Stimulated activated CD4-positive, alpha-beta T cell treated with anti-CD3 and anti-CD28 coated beads, Interleukin-1b, Interleukin-23, amount 100 ng/mL, for 48 hours (primary cell): ENCODE results near the gene TMEM91.
"Not testable (repeated sequence)": the region's sequence is repeated elsewhere in the genome, so short reads cannot be mapped to it uniquely, and the experiment has no call there.

ENCODE experiments used
- DNase-seq: peaks from one replicate; pipeline ENCODE4 v3.0.0-alpha.2; 2020

Gene TMEM91

GRCh38 chr19:41353466-41354342 is 22.6 kb upstream of the TMEM91 start, which contains the start of gene TGFB1:
Gene TGFB1, minus strand, starts transcription at chr19:41353922. Its CDS starts 878 bp downstream, at chr19:41353044.
- peak; percentile 88 for DNase-seq

- DNase-seq: no peak
Measured at GRCh38 chr19:41354343-41354953, 21.9 kb upstream of the TMEM91 start.

DNA sequence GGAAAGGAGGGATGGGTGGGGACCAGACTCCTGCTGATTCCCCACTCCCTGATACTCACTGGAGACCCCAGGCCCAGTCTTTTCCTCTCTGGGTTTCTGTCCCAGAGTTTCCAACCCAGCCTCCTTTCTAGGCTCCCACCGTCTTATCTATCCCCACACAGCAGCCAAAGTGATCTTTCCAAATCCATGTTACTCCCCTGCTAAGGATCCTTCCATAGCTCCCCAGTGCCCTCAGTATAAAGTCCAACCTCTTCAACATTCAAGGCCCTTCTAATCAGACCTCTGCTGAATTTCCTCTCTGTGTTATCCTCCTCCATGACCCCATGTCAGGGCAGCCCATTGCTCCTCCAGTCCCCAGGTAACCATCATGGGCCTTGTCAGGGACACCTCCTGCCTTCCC is 21.3 kb upstream of the TMEM91 start:
- DNase-seq: no peak

GRCh38 chr19:41355802-41356201 is 20.5 kb upstream of the TMEM91 start:
- no peak for DNase-seq

DNA sequence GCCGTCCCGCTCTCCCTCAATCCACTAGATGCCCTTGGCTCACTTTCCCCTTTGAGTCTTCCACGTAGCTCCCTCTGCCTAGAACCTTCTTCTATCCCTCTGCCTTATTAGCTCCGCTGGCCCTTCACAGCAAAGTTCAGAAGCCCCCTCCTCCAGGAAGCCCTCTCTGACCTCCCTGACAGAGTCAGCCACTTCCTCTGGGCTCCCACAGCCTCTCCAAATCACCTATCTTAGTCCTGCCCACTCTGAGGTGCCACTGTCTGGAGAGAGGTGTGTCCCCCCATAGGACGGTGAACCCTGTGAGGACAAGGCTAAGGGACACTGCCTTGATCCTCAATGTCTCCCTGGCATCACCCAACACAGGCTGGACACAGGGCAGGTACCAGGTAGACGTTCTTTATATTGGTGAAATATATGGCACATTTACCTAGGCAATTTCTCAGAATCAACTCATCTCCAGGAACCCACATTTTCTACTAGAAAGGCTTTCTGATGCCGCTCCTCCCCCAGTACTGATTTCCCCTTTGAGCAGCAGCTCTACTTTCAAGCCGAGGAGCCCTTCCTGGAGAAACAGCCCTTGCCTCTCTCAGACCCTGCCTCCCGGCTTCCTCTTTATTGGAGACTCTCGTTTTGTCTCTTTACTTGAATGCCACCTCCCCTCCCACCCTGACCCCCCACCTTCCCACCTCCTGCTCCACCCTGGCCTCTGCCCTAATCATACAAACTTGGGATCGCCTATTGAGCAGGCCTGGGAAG is 19.2 kb upstream of the TMEM91 start:
- peak; percentile 13 for DNase-seq

DNA sequence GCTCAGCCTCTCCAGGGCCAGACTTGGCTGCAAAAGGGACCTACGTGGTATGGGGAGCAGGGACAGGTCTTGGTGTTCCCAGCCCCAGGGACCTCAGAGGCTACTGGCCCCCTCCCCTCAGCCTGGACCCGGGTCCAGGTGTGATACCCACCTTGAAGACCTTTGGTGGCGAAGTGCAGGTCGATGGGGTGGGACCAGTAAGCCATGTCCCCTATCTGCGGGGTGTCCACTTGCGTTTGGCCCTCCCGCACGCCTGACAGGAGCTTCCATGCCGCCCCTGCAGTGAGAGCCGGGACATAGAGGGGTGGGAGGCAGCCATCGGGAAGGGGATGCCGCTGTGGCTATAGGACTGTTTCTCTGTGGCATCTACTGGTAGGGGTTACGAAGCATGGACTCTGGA is 18.6 kb upstream of the TMEM91 start:
- DNase-seq: no peak

DNA sequence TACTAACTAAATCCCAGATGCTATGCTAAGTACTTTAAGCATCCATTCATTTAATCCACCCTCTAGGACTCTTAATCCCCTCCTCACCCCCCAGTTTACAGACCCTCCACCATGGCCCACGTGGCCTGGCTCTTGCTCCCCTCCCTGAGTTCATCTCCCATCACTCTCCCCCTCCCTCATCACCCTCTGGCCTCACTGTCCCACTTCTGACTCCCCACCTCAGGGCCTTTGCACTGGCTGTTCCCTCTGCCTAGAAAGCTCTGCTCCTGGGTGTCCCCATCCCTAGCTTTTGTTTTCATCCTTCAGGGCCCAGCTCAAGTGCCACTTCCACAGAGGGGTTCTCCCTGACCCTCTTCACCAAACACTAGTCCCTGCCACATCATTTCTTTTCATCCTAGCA is 16.6 kb upstream of the TMEM91 start:
- no peak for DNase-seq

DNA sequence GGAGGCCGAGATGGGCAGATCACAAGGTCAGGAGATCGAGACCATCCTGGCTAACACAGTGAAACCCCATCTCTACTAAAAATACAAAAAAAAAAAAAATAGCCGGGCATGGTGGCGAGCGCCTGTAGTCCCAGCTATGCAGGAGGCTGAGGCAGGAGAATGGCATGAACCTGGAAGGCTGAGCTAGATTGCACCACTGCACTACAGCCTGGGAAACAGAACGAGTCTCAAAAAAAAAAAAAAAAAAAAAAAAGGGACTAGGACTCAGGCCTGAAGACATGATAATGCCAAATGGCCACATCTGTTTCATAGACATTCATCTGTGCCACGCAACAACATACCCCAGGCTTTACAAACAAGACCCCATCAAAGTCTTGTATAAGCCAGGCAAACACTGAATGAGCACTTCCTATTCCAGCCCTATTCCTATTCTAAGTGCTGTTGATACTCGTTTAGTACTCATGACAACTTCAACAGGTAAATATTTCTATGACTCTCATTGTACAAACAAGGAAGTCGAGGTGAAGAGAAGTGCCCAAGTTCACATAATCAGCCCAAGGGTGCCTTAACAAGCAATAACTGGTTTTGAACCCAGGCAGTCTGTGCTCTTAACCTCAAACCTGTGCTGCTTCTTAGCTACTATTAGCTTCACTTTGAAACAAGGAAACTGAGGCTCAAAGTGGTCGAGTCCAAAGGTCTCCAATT is 14.0 kb upstream of the TMEM91 start:
- no peak for DNase-seq

DNA sequence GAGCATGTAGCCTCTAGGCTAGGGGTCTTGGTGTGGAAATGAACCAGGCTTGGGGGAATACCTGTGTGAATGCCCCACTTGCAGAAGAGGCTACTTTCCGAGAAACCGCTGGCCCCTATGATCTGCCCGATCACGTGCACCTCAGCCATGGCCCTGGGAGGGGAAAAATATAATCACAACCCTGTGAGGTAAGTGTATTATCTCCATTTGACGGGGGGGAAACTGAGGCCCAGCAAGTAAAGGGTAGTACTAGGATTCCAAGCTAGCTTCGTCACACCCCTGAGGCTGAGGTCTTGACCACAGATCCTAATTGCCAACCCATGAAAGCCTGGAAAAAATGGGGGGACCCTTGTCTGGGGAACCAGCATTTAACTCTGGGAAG is 13.0 kb upstream of the TMEM91 start:
- DNase-seq: no peak

GRCh38 chr19:41363753-41364523 is 12.4 kb upstream of the TMEM91 start, which contains the start of gene B9D2:
Gene B9D2, minus strand, starts transcription at chr19:41364149. Its CDS starts 630 bp downstream, at chr19:41363519.
- DNase-seq: peak; percentile 98

DNA sequence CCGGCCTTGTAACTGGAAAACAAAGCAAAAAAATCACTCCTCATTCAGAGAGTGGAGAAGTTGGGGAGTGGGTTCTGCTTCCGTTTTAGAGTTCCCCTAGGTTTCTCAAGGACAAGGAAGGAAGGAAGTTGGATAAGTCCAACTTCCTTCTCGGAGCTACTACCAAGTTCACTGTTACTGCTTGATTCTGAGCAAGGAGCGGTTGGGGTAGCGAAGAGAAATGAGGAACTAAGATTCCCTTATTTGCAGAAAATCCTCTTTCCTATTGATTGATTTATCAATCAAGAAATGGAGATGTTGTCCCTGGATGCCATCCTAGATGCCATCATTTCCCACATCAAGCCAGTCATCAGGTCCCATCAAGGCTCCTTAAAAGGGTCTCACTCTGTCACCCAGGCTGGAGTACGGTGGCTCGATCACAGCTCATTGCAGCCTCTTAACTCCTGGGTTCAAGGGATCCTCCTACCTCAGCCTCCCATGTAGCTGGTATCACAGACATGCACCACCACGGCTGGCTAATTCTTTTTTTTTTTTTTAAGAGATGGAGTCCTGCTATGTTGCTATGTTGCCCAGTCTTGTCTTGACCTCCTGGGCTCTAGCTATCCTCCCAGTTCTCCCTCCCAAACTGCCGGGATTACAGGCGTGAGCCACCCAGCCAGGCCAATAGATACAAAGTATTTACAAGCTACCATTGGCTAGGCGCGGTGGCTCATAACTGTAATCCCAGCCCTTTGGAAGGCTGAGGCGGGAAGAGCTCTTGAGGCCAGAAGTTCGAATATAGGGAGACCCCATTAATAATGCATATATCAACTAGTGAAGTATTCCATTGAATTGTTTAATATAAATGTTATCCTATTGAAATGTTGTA is 11.6 kb upstream of the TMEM91 start:
- DNase-seq: no peak

GRCh38 chr19:41366089-41366488 is 10.2 kb upstream of the TMEM91 start:
- DNase-seq: peak; percentile 17

DNA sequence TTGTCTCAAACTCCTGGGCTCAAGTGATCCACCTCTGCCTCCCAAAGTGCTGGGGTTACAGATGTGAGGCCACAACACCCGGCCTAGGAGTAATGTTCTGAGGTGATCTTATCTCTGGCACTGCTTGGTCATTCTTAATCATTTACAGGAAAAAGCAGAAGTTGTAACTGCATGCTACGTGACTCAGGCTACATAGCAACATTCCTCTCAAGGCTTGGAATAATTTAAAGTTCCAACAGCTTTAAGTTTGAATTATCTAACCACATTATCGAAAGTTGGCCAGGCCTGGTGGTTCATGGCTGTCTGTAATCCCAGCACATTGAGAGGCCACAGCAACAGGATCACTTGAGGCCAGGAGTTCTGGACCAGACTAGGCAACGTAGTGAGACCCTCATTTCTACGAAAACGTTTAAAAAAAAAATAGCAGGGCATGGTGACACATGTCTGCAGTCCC is 8.5 kb upstream of the TMEM91 start:
- no peak for DNase-seq

DNA sequence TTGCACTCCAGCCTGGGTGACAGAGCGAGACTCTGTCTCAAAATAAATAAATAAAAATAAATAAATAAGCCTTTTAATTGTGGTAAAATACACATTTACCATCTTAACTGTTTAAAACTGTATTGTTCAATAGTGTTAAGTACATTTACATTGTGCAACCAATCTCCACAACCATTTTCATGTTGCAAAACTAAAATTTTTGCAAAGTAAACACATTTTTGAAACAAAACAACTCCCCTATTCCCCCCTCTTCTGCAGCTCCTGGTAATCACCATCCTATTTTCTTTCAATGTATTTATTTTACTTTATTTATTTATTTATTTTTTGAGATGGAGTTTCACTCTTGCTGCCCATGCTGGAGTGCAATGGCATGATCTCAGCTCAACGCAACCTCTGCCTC is 6.6 kb upstream of the TMEM91 start:
- DNase-seq: no peak

DNA sequence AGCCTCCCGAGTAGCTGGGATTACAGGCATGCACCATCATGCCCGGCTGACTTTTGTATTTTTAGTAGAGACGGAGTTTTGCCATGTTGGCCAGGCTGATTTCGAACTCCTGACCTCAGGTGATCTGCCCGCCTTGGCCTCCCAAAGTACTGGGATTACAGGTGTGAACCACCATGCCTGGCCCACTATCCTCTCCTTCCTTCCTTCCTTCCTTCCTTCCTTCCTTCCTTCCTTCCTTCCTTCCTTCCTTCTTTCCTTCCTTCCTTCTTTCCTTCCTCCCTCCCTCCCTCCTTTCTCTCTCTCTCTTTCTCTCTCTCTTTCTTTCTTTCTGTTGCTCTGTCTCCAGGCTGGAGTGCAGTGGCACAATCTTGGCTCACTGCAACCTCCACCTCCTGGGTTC is 5.2 kb upstream of the TMEM91 start:
- DNase-seq: not testable (repeated sequence)

GRCh38 chr19:41371541-41371940 is 4.8 kb upstream of the TMEM91 start:
- no peak for DNase-seq

DNA sequence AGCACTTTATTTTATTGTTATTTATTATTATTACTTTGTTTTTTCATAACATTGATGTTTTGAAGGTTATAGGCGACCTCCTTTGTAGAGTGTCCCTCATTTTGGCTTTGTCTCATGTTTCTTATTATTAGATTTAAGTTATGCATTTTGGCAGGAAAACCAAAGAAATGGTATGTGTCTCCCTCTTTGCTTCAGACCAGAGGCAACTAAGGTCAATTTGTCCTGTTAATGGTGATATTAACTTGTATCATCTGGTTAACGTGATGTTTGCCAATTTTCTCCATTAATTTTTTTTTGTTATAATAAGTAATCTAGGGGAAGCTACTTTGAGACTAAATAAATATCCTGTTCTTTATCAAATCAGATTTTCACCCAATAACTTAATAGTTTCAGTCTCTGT is 3.8 kb upstream of the TMEM91 start:
- no peak for DNase-seq

DNA sequence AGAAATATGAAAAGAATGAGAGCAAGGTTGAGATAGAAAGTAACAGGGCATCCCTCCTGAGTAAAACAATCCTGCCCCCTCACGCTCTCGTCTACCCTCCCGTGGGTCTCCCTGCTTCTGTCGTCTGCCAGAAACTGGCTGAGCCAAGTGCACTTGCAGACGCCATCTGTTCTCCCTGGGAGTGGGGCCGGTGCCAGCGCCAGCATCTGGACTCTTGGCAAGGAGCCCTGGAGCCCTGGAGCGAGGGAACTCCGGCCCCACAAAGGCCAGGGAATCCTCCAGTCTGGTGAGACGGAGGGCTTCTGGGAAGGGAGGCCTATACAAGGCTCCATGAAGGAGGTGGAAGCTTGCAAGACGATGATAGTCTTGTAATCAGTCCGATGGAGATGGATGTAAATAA is 2.3 kb upstream of the TMEM91 start:
- no peak for DNase-seq

- DNase-seq: peak; percentile 24
Measured at GRCh38 chr19:41376998-41377365, 649 bp downstream of the TMEM91 start.

DNA sequence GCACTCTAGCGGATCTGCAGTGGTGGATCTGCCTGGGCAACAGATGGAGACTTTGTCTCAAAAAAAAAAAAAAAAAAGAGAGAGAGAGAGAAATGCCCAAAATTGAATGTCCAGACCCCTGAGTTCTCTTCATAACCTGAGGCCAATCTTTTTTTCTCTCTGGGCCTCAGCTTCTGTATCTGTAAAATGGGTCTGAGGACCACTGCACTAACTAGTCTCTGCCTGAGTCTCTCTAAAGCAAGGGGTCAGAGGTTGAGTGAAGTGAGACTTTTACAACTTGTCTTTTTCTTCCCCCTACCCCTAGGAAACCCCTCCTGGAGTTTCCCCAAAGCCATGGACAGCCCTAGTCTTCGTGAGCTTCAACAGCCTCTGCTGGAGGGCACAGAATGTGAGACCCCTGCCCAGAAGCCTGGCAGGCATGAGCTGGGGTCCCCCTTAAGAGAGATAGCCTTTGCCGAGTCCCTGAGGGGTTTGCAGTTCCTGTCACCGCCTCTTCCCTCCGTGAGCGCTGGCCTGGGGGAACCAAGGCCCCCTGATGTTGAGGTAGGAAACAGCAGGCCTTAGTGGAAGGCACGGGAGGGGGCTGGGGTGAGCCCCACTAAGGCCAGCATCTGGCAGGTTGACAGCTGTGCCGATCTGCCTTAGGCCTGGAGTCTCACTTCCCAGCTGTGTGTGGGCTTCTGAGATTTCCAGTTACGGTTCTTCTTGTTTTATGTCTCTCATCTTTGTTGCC is 1.8 kb downstream of the TMEM91 start:
- no peak for DNase-seq
